ENCODE data around the gene ZNF438. TPM values are rescaled to one million over a fixed set of nuclear protein-coding genes. Genes with fewer than 3 reads are reported as not detected.

ZNF438 gene
- total RNA-seq, 1 experiment from 2014 or later, result 0.83 TPM

DNA sequence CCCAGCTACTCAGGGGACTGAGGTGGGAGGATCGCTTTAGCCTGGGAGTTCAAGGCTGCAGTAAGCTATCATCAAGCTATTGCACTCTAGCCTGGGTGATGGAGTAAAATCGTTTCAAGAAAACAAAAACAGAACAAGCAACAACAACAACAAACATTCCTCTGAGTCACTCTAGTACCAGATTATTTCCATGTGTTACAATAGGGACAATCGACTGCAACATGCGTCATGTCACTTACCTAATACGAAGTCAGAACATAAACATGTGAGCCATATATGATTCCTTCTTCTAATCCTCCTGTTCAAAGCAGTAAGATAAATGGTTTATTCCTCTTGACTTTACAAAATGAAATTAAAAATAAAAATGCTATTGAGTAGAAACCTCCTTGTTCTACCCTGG, 57.3 kb downstream of the ZNF438 start:
- H4K91ac ChIP-seq (ENCODE audit: insufficient read length, low read depth, low read length), result no peak overlapping the region
- no peak overlapping the region for H2BK20ac ChIP-seq (ENCODE audit: low read depth, low read length, poor library complexity, severe bottlenecking)
- no peaks in the 10 kb centered on the region for H3K23me2 ChIP-seq (ENCODE audit: insufficient read length, low read depth, low read length, poor library complexity, severe bottlenecking)
- H2AK5ac ChIP-seq (ENCODE audit: insufficient read length, low read length), result no peak overlapping the region
- no peak overlapping the region for H2BK120ac ChIP-seq (ENCODE audit: low read depth, low read length, poor library complexity, severe bottlenecking)
- no peaks in the 10 kb centered on the region for H4K20me1 ChIP-seq (ENCODE audit: control insufficient read depth, insufficient read depth, insufficient read length)
- Mint-ChIP-seq H3K27me3 (ENCODE audit: low read depth) (no peaks in the 10 kb centered on the region), H3K4me1 (no peaks in the 10 kb centered on the region), H3K27ac (no peak overlapping the region), H3K4me3 (no peak overlapping the region), H3K36me3 (ENCODE audit: insufficient read depth in 1 of 3, low read depth in 3 of 3) (no peaks in the 10 kb centered on the region), H3K9me3 (peaks cover 0 to 4% of the 10 kb centered on the region in 2 experiments; a peak in 4 of 5 replicates)
- H3K79me1 ChIP-seq (ENCODE audit: insufficient read depth, low read depth, low read length, poor library complexity, severe bottlenecking), result no peaks in the 10 kb centered on the region
- no peak for DNase-seq
- H2BK5ac ChIP-seq (ENCODE audit: insufficient read length, low read length), result no peak overlapping the region
- H2AFZ ChIP-seq (ENCODE audit: low read length), result no peak overlapping the region
- H3T11ph ChIP-seq (ENCODE audit: low read length), result no peak overlapping the region
- no peak overlapping the region for H3K9ac ChIP-seq (ENCODE audit: extremely low read depth, insufficient read length, low read length)
- no peak overlapping the region for H4K5ac ChIP-seq (ENCODE audit: insufficient read length, low read depth, low read length)
- no peak overlapping the region for H3K23ac ChIP-seq (ENCODE audit: insufficient read length, low read depth, low read length)
- H3K14ac ChIP-seq (ENCODE audit: insufficient read depth, low read length), result no peak overlapping the region
- no peak overlapping the region for H3K18ac ChIP-seq (ENCODE audit: insufficient read length, low read depth, low read length)
- no peak overlapping the region for H3K4me2 ChIP-seq (ENCODE audit: insufficient read depth, insufficient read length, low read length)
- WGBS (ENCODE audit: extremely low coverage, insufficient read length, low lambda C conversion rate), result no CpG with 5 or more reads among the region's 5 CpGs
- H3K9me3 ChIP-seq (ENCODE audit: control insufficient read depth, low read depth, low read length), result no peaks in the 10 kb centered on the region
- H2BK15ac ChIP-seq (ENCODE audit: low read depth, low read length), result no peak overlapping the region
- H3K27ac ChIP-seq (ENCODE audit: insufficient read length, low read depth, low read length), result no peak overlapping the region
- no peaks in the 10 kb centered on the region for H3K27me3 ChIP-seq (ENCODE audit: insufficient read depth, low read length)
- no peaks in the 10 kb centered on the region for H3K79me2 ChIP-seq (ENCODE audit: insufficient read depth, low read length)
- no peak overlapping the region for H2BK12ac ChIP-seq (ENCODE audit: insufficient read length, low read depth, low read length)
- no peak overlapping the region for H4K8ac ChIP-seq (replicated peaks; ENCODE audit: insufficient read length, low read depth, low read length)
- H3K4ac ChIP-seq (ENCODE audit: low read depth, low read length), result no peak overlapping the region
- TF ChIP-seq, protein P1, sequence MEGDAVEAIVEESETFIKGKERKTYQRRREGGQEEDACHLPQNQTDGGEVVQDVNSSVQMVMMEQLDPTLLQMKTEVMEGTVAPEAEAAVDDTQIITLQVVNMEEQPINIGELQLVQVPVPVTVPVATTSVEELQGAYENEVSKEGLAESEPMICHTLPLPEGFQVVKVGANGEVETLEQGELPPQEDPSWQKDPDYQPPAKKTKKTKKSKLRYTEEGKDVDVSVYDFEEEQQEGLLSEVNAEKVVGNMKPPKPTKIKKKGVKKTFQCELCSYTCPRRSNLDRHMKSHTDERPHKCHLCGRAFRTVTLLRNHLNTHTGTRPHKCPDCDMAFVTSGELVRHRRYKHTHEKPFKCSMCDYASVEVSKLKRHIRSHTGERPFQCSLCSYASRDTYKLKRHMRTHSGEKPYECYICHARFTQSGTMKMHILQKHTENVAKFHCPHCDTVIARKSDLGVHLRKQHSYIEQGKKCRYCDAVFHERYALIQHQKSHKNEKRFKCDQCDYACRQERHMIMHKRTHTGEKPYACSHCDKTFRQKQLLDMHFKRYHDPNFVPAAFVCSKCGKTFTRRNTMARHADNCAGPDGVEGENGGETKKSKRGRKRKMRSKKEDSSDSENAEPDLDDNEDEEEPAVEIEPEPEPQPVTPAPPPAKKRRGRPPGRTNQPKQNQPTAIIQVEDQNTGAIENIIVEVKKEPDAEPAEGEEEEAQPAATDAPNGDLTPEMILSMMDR (conservative IDR thresholded peaks at IDR 0.05), result no peak
- H3K56ac ChIP-seq (ENCODE audit: insufficient read length, low read depth, low read length), result no peak overlapping the region
- no peaks in the 10 kb centered on the region for H3K4me1 ChIP-seq (ENCODE audit: insufficient read depth, low read length)
